T-helper 2 cell (primary cell): ENCODE data around the gene MST1.

ENCODE experiments used
- DNase-seq, 5 experiments: peaks; one replicate each; pipeline versions ENCODE4 v3.0.0 to v3.0.0-alpha.2; 2012 to 2022

MST1 gene

GRCh38 chr3:49654955-49655556 is 34.2 kb downstream of the MST1 start:
- DNase-seq, result no peak

GRCh38 chr3:49654176-49654825 is 35.0 kb downstream of the MST1 start:
- DNase-seq, result no peak

- no peak for DNase-seq
Observed at GRCh38 chr3:49653621-49654020, 35.7 kb downstream of the MST1 start.

GRCh38 chr3:49652903-49653415 is 36.3 kb downstream of the MST1 start:
- DNase-seq, result no peak

GRCh38 chr3:49652218-49652902 is 36.9 kb downstream of the MST1 start:
- DNase-seq, result no peak

- no peak for DNase-seq
Observed at GRCh38 chr3:49650637-49651036, 38.6 kb downstream of the MST1 start.

- no peak for DNase-seq
Observed at GRCh38 chr3:49650177-49650576, 39.1 kb downstream of the MST1 start.

- no peak for DNase-seq
Observed at GRCh38 chr3:49649576-49649975, 39.7 kb downstream of the MST1 start.

GRCh38 chr3:49648354-49649019 is 40.8 kb downstream of the MST1 start:
- no peak for DNase-seq

GRCh38 chr3:49647741-49648140 is 41.5 kb downstream of the MST1 start:
- no peak for DNase-seq

- DNase-seq, result no peak
Observed at GRCh38 chr3:49646236-49646635, 43.0 kb downstream of the MST1 start.

- no peak for DNase-seq
Observed at GRCh38 chr3:49644684-49645083, 44.6 kb downstream of the MST1 start.

GRCh38 chr3:49642708-49643145 is 46.5 kb downstream of the MST1 start:
- DNase-seq, result no peak

GRCh38 chr3:49641921-49642707 is 47.2 kb downstream of the MST1 start:
- DNase-seq, result no peak

GRCh38 chr3:49641292-49641691 is 48.0 kb downstream of the MST1 start:
- DNase-seq, result no peak

- no peak for DNase-seq
Observed at GRCh38 chr3:49639551-49639950, 49.7 kb downstream of the MST1 start.

GRCh38 chr3:49638445-49638844 is 50.8 kb downstream of the MST1 start:
- DNase-seq, result no peak

GRCh38 chr3:49636883-49637609 is 52.2 kb downstream of the MST1 start:
- DNase-seq, result no peak

- no peak for DNase-seq
Observed at GRCh38 chr3:49634736-49635135, 54.5 kb downstream of the MST1 start.
